HEK293 (cell line): ENCODE results near the gene ARL15.

Experiments used
- CTCF ChIA-PET: fragments of 350-600 bp; formaldehyde crosslinking; extraction: SDS; loops from one replicate; lab custom pipeline; 2021; ENCODE audit warnings: antibody characterized with exemption; lab: Yijun Ruan, JAX
- POLR2A ChIA-PET: fragments of 300-600 bp; formaldehyde crosslinking; extraction: SDS; loops from one replicate; lab custom pipeline; 2020; ENCODE audit warnings: antibody characterized with exemption, inconsistent platforms; lab: Yijun Ruan, JAX
- H3K27ac ChIP-seq: fragments of 200-500 bp; sonication (Bioruptor generic); 2 replicates; pipeline ENCODE4 v1.5.1; 2014; ENCODE audit warnings: low read depth, low read length, control low read depth, inconsistent platforms; ENCODE audit errors: extremely low read depth
- H3K36me3 ChIP-seq, 2 experiments: fragments of 200-500 bp in 1 of 2; sonication (Bioruptor generic) in 1 of 2; 1 replicate in 1 of 2; 2 replicates in 1 of 2; pipeline ENCODE4 v1.5.1; 2014 to 2017; ENCODE audit warnings: inconsistent platforms in 2 of 2, low read length in 2 of 2; ENCODE audit not compliant: control insufficient read depth in 2 of 2, insufficient read depth in 1 of 2
- H3K4me1 ChIP-seq: fragments of 200-500 bp; sonication (Bioruptor generic); 2 replicates; pipeline ENCODE4 v1.5.1; 2014; ENCODE audit warnings: mild to moderate bottlenecking, low read length, inconsistent platforms; ENCODE audit not compliant: control insufficient read depth, insufficient read depth
- H3K4me3 ChIP-seq: 2 replicates; pipeline ENCODE4 v1.5.1; 2011; ENCODE audit warnings: low read depth, mild to moderate bottlenecking, control low read depth, low read length, moderate library complexity
- H3K9me3 ChIP-seq: fragments of 200-500 bp; sonication (Bioruptor generic); 2 replicates; pipeline ENCODE4 v1.5.1; 2014; ENCODE audit warnings: low read depth, low read length, inconsistent platforms; ENCODE audit not compliant: control insufficient read depth, insufficient read depth
- IKZF3 ChIP-seq: fragments of 450-650 bp; IDR thresholded peaks from 2 replicates; pipeline ENCODE4 v1.5.0; 2018; ENCODE audit warnings: missing biosample characterization, mild to moderate bottlenecking, missing genetic modification characterization, moderate library complexity
- MZF1 ChIP-seq: fragments of 450-650 bp; formaldehyde crosslinking; IDR thresholded peaks from 2 replicates; pipeline ENCODE4 v1.5.1; 2017; ENCODE audit warnings: missing biosample characterization, missing genetic modification characterization, borderline replicate concordance
- OSR2 ChIP-seq: fragments of 450-650 bp; formaldehyde crosslinking; IDR thresholded peaks from 2 replicates; pipeline ENCODE4 v1.5.1; 2016; ENCODE audit warnings: missing biosample characterization, missing genetic modification characterization
- PRDM1 ChIP-seq: fragments of 450-650 bp; formaldehyde crosslinking; IDR thresholded peaks from 2 replicates; pipeline ENCODE4; 2016; ENCODE audit warnings: missing biosample characterization, missing genetic modification characterization
- YY2 ChIP-seq: fragments of 450-650 bp; formaldehyde crosslinking; IDR thresholded peaks from 2 replicates; pipeline ENCODE4 v1.5.1; 2016; ENCODE audit warnings: missing biosample characterization, missing genetic modification characterization
- ZBTB7A ChIP-seq: fragments of 450-650 bp; formaldehyde crosslinking; IDR thresholded peaks from 2 replicates; pipeline ENCODE4 v1.5.1; 2016; ENCODE audit warnings: low read depth, missing biosample characterization, missing genetic modification characterization
- ZFP37 ChIP-seq: fragments of 450-650 bp; formaldehyde crosslinking; IDR thresholded peaks from 2 replicates; pipeline ENCODE4 v1.5.1; 2016; ENCODE audit warnings: missing biosample characterization, missing genetic modification characterization
- ZNF112 ChIP-seq: fragments of 450-650 bp; formaldehyde crosslinking; IDR thresholded peaks from 2 replicates; pipeline ENCODE4 v1.5.0; 2017; ENCODE audit warnings: missing biosample characterization, missing genetic modification characterization
- ZNF214 ChIP-seq: fragments of 450-650 bp; formaldehyde crosslinking; IDR thresholded peaks from 2 replicates; pipeline ENCODE4 v1.5.1; 2017; ENCODE audit warnings: missing biosample characterization, mild to moderate bottlenecking, missing genetic modification characterization, borderline replicate concordance
- ZNF26 ChIP-seq: fragments of 450-650 bp; formaldehyde crosslinking; IDR thresholded peaks from 2 replicates; pipeline ENCODE4 v1.5.1; 2016; ENCODE audit warnings: missing biosample characterization, missing genetic modification characterization
- ZNF398 ChIP-seq: fragments of 450-650 bp; formaldehyde crosslinking; IDR thresholded peaks from 2 replicates; pipeline ENCODE4 v1.5.1; 2017; ENCODE audit warnings: missing biosample characterization, missing genetic modification characterization
- ZNF48 ChIP-seq: fragments of 450-650 bp; formaldehyde crosslinking; IDR thresholded peaks from 2 replicates; pipeline ENCODE4 v1.5.1; 2016; ENCODE audit warnings: missing biosample characterization, missing genetic modification characterization
- ZNF548 ChIP-seq: fragments of 450-650 bp; formaldehyde crosslinking; IDR thresholded peaks from 2 replicates; pipeline ENCODE4 v1.5.1; 2016; ENCODE audit warnings: missing biosample characterization, missing genetic modification characterization
- ZNF571 ChIP-seq: fragments of 450-650 bp; formaldehyde crosslinking; IDR thresholded peaks from 2 replicates; pipeline ENCODE4 v1.5.0; 2017; ENCODE audit warnings: missing biosample characterization, missing genetic modification characterization
- ZNF600 ChIP-seq: fragments of 450-650 bp; formaldehyde crosslinking; IDR thresholded peaks from 2 replicates; pipeline ENCODE4 v1.5.1; 2016; ENCODE audit warnings: missing biosample characterization, missing genetic modification characterization
- ZNF792 ChIP-seq: fragments of 450-650 bp; formaldehyde crosslinking; IDR thresholded peaks from 2 replicates; pipeline ENCODE4 v1.5.1; 2016; ENCODE audit warnings: missing biosample characterization, missing genetic modification characterization
- ZNF837 ChIP-seq: fragments of 450-650 bp; formaldehyde crosslinking; IDR thresholded peaks from 2 replicates; pipeline ENCODE4 v1.5.1; 2016; ENCODE audit warnings: missing biosample characterization, missing genetic modification characterization
- ZSCAN16 ChIP-seq: fragments of 450-650 bp; formaldehyde crosslinking; IDR thresholded peaks from 2 replicates; pipeline ENCODE4 v1.5.1; 2016; ENCODE audit warnings: missing biosample characterization, missing genetic modification characterization
- TF ChIP-seq, protein P1 (sequence below): fragments of 450-650 bp; formaldehyde crosslinking; IDR thresholded peaks from 2 replicates; pipeline ENCODE4 v1.5.1; 2017; ENCODE audit warnings: missing biosample characterization, missing genetic modification characterization
- TF ChIP-seq, protein P2 (sequence below): fragments of 450-650 bp; formaldehyde crosslinking; conservative IDR thresholded peaks from 2 replicates; pipeline ENCODE4 v1.5.1; 2016; ENCODE audit warnings: low read depth, missing biosample characterization, missing genetic modification characterization

The ARL15 gene

GRCh38 chr5:53884417-53884816, 426.0 kb downstream of the ARL15 start:
- ChIA-PET CTCF (no interaction called here), POLR2A (no interaction called here)
- Histone ChIP-seq H3K4me1 (no peaks in the 10 kb centered on the region), H3K4me3 (no peak overlapping the region), H3K27ac (no peak overlapping the region), H3K36me3 (no peaks in the 10 kb centered on the region), H3K9me3 (no peaks in the 10 kb centered on the region)
- TF ChIP-seq ZNF214 = no peak
- no peak for TF ChIP-seq ZBTB7A (tag by site-specific recombination)
- TF ChIP-seq ZNF112 = no peak
- no peak for TF ChIP-seq ZNF837 (tag by site-specific recombination)
- TF ChIP-seq ZNF600 (tag by site-specific recombination) = no peak
- no peak for TF ChIP-seq ZNF48
- TF ChIP-seq MZF1 (tag by site-specific recombination) = no peak
- TF ChIP-seq ZNF792 = no peak
- TF ChIP-seq, protein P1, sequence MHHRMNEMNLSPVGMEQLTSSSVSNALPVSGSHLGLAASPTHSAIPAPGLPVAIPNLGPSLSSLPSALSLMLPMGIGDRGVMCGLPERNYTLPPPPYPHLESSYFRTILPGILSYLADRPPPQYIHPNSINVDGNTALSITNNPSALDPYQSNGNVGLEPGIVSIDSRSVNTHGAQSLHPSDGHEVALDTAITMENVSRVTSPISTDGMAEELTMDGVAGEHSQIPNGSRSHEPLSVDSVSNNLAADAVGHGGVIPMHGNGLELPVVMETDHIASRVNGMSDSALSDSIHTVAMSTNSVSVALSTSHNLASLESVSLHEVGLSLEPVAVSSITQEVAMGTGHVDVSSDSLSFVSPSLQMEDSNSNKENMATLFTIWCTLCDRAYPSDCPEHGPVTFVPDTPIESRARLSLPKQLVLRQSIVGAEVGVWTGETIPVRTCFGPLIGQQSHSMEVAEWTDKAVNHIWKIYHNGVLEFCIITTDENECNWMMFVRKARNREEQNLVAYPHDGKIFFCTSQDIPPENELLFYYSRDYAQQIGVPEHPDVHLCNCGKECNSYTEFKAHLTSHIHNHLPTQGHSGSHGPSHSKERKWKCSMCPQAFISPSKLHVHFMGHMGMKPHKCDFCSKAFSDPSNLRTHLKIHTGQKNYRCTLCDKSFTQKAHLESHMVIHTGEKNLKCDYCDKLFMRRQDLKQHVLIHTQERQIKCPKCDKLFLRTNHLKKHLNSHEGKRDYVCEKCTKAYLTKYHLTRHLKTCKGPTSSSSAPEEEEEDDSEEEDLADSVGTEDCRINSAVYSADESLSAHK (tag by site-specific recombination) = no peak
- TF ChIP-seq ZNF26 (tag by site-specific recombination) = no peak
- no peak for TF ChIP-seq OSR2 (tag by site-specific recombination)
- TF ChIP-seq ZNF398 (tag by site-specific recombination) = no peak
- no peak for TF ChIP-seq PRDM1
- TF ChIP-seq, protein P2, sequence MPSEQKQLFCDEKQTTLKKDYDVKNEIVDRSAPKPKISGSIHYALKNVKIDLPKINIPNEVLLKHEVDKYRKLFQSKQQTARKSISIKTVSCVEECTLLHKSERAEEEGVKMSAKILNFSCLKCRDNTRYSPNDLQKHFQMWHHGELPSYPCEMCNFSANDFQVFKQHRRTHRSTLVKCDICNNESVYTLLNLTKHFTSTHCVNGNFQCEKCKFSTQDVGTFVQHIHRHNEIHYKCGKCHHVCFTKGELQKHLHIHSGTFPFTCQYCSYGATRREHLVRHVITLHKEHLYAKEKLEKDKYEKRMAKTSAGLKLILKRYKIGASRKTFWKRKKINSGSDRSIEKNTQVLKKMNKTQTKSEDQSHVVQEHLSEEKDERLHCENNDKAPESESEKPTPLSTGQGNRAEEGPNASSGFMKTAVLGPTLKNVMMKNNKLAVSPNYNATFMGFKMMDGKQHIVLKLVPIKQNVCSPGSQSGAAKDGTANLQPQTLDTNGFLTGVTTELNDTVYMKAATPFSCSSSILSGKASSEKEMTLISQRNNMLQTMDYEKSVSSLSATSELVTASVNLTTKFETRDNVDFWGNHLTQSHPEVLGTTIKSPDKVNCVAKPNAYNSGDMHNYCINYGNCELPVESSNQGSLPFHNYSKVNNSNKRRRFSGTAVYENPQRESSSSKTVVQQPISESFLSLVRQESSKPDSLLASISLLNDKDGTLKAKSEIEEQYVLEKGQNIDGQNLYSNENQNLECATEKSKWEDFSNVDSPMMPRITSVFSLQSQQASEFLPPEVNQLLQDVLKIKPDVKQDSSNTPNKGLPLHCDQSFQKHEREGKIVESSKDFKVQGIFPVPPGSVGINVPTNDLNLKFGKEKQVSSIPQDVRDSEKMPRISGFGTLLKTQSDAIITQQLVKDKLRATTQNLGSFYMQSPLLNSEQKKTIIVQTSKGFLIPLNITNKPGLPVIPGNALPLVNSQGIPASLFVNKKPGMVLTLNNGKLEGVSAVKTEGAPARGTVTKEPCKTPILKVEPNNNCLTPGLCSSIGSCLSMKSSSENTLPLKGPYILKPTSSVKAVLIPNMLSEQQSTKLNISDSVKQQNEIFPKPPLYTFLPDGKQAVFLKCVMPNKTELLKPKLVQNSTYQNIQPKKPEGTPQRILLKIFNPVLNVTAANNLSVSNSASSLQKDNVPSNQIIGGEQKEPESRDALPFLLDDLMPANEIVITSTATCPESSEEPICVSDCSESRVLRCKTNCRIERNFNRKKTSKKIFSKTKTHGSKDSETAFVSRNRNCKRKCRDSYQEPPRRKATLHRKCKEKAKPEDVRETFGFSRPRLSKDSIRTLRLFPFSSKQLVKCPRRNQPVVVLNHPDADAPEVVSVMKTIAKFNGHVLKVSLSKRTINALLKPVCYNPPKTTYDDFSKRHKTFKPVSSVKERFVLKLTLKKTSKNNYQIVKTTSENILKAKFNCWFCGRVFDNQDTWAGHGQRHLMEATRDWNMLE (tag by site-specific recombination) = no peak
- no peak for TF ChIP-seq ZNF571
- no peak for TF ChIP-seq IKZF3

DNA sequence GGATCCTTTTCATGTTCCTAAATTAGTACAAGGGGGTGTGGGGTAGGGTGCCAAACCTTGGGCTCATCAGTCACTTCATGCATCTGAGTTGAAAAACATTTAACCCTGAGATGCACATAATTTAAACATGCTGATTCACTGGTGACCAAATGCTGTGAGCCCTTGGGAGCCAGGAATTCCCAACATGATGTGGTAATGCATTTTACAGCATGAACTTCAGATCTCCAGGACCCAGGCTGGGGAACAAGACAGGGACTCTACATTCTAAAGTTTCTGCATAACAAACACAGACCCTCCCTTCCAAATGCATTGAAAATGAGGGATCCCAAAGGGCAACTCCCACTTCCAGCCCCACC, 427.7 kb downstream of the ARL15 start:
- Histone ChIP-seq H3K27ac (no peak overlapping the region), H3K9me3 (no peaks in the 10 kb centered on the region), H3K4me3 (no peak overlapping the region), H3K4me1 (no peaks in the 10 kb centered on the region), H3K36me3 (no peaks in the 10 kb centered on the region)
- CTCF ChIA-PET = interaction anchor here (0.6 to 0.7 kb wide), 3 partner anchors 14 to 344 kb away, joined by 3 read pairs; no protein-coding TSS in a partner anchor
- POLR2A ChIA-PET = no interaction called here
- TF ChIP-seq ZFP37 (tag by site-specific recombination) (no peak), YY2 (tag by site-specific recombination) (no peak), ZNF548 (no peak), ZSCAN16 (tag by site-specific recombination) (no peak)
